HUES48 (cell line): Measurements from ENCODE around the gene CYGB.

ENCODE experiments used
- H3K27ac ChIP-seq: one replicate; pipeline ENCODE4 v1.7.0; 2013; ENCODE audit warnings: low read depth, low read length, inconsistent platforms
- H3K27me3 ChIP-seq: 2 replicates; pipeline ENCODE4 v1.6.1; 2013; ENCODE audit warnings: mild to moderate bottlenecking, low read length; ENCODE audit not compliant: control insufficient read depth, insufficient read depth
- H3K36me3 ChIP-seq: 2 replicates; pipeline ENCODE4 v1.6.1; 2013; ENCODE audit warnings: low read length; ENCODE audit not compliant: control insufficient read depth, insufficient read depth
- H3K4me1 ChIP-seq: 2 replicates; pipeline ENCODE4 v1.6.1; 2013; ENCODE audit warnings: mild to moderate bottlenecking, low read length; ENCODE audit not compliant: control insufficient read depth, insufficient read depth
- H3K4me3 ChIP-seq: 2 replicates; pipeline ENCODE4 v1.5.1; 2013; ENCODE audit warnings: mild to moderate bottlenecking, low read depth, low read length
- H3K9ac ChIP-seq: 2 replicates; pipeline ENCODE4 v1.6.1; 2013; ENCODE audit warnings: mild to moderate bottlenecking, low read depth, low read length, moderate library complexity
- H3K9me3 ChIP-seq: 2 replicates; pipeline ENCODE4 v1.6.1; 2013; ENCODE audit warnings: low read length; ENCODE audit not compliant: control insufficient read depth, insufficient read depth

CYGB gene

GRCh38 chr17:76478730-76479514 lies 58.6 kb downstream of the CYGB start:
- Histone ChIP-seq H3K27ac (no peak overlapping the region), H3K4me3 (no peak overlapping the region), H3K9me3 (no peaks in the 10 kb centered on the region), H3K36me3 (peaks cover 3% of the 10 kb centered on the region; the same call in 1 of the 2 replicates), H3K4me1 (no peaks in the 10 kb centered on the region), H3K27me3 (no peaks in the 10 kb centered on the region), H3K9ac (no peak overlapping the region)

- Histone ChIP-seq H3K36me3 (peaks cover 7% of the 10 kb centered on the region), H3K9ac (no peak overlapping the region), H3K4me1 (no peaks in the 10 kb centered on the region), H3K4me3 (no peak overlapping the region), H3K27me3 (no peaks in the 10 kb centered on the region), H3K27ac (no peak overlapping the region), H3K9me3 (no peaks in the 10 kb centered on the region)
These were observed 59.4 kb downstream of the CYGB start for GRCh38 chr17:76478097-76478496.

- Histone ChIP-seq H3K4me3 (no peak overlapping the region), H3K27ac (no peak overlapping the region), H3K4me1 (no peaks in the 10 kb centered on the region), H3K9ac (no peak overlapping the region), H3K36me3 (peaks cover 12% of the 10 kb centered on the region), H3K27me3 (no peaks in the 10 kb centered on the region), H3K9me3 (no peaks in the 10 kb centered on the region)
These were observed 59.9 kb downstream of the CYGB start for GRCh38 chr17:76477576-76477975.
